Karpas-422 (cell line): ENCODE measurements around the gene SLC25A40. TPM values are rescaled to one million over a fixed set of nuclear protein-coding genes. Genes with fewer than 3 reads are reported as not detected.
"Not testable (repeated sequence)": the region's sequence is repeated elsewhere in the genome, so short reads cannot be mapped to it uniquely, and the experiment has no call there.

Experiments
- DNase-seq: peaks from one replicate; pipeline ENCODE4 v3.0.0-alpha.2; 2015
- H2AFZ ChIP-seq: fragments of 200-600 bp; sonication (generic); 2 replicates; pipeline ENCODE4 v1.6.1; 2014; ENCODE audit warnings: antibody characterized with exemption, low read length, mixed read lengths
- H3K27ac ChIP-seq: fragments of 200-600 bp; sonication (generic); 2 replicates; pipeline ENCODE4 v1.5.1; 2014; ENCODE audit warnings: mild to moderate bottlenecking, low read length, moderate library complexity
- H3K27me3 ChIP-seq: fragments of 200-600 bp; sonication (generic); 2 replicates; pipeline ENCODE4 v1.6.1; 2014; ENCODE audit warnings: low read length, mixed read lengths
- H3K36me3 ChIP-seq: fragments of 200-600 bp; sonication (generic); 2 replicates; pipeline ENCODE4 v1.6.1; 2014; ENCODE audit warnings: low read length, mixed read lengths; ENCODE audit not compliant: insufficient read depth
- H3K4me1 ChIP-seq: fragments of 200-600 bp; sonication (generic); 2 replicates; pipeline ENCODE4 v1.6.1; 2014; ENCODE audit warnings: mild to moderate bottlenecking, low read length, mixed read lengths
- H3K4me2 ChIP-seq: fragments of 200-600 bp; sonication (generic); 2 replicates; pipeline ENCODE4 v1.6.1; 2014; ENCODE audit warnings: low read length, low read depth, mild to moderate bottlenecking; ENCODE audit not compliant: poor library complexity, severe bottlenecking
- H3K4me3 ChIP-seq: fragments of 200-600 bp; sonication (generic); 2 replicates; pipeline ENCODE4 v1.5.1; 2014; ENCODE audit warnings: mild to moderate bottlenecking, antibody characterized with exemption, low read length, mixed read lengths
- H3K79me2 ChIP-seq: fragments of 200-600 bp; sonication (generic); 2 replicates; pipeline ENCODE4 v1.6.1; 2014; ENCODE audit warnings: mild to moderate bottlenecking, low read length, mixed read lengths
- H3K9ac ChIP-seq: fragments of 200-600 bp; sonication (generic); 2 replicates; pipeline ENCODE4 v1.6.0; 2014; ENCODE audit warnings: low read length
- H3K9me2 ChIP-seq: fragments of 200-600 bp; sonication (generic), shearing (Covaris generic); replicated peaks from 2 replicates; pipeline ENCODE4 v1.6.0; 2014; ENCODE audit warnings: mild to moderate bottlenecking, low read length, moderate library complexity; ENCODE audit not compliant: insufficient read depth
- H3K9me3 ChIP-seq: fragments of 300-700, 200-600 bp; sonication (generic); 2 replicates; pipeline ENCODE4 v1.6.1; 2014; ENCODE audit warnings: low read length, mixed read lengths
- H4K20me1 ChIP-seq: fragments of 200-600 bp; sonication (generic); 2 replicates; pipeline ENCODE4 v1.6.1; 2014; ENCODE audit warnings: mild to moderate bottlenecking, antibody characterized with exemption, low read length, low read depth; ENCODE audit not compliant: insufficient read depth
- total RNA-seq: library from RNA; depleted of rRNA; stranded (reverse); fragments of >200 nt; shearing (Covaris generic); gene quantifications from 2 replicates; pipeline ENCODE4 v1.2.3, GENCODE V29; 2014; ENCODE audit warnings: low replicate concordance

The SLC25A40 gene
- total RNA-seq, 1 experiment from 2014 or later, result 54.0 TPM

- not testable (repeated sequence) for DNase-seq, H3K4me1 ChIP-seq, H3K9me3 ChIP-seq, H3K36me3 ChIP-seq, H3K4me3 ChIP-seq, H3K79me2 ChIP-seq, H4K20me1 ChIP-seq, H3K27ac ChIP-seq, H3K9ac ChIP-seq, H2AFZ ChIP-seq, H3K27me3 ChIP-seq, H3K9me2 ChIP-seq, H3K4me2 ChIP-seq
Observed at GRCh38 chr7:87822056-87822455, 54.1 kb downstream of the SLC25A40 start.

- Histone ChIP-seq H4K20me1 (no peaks in the 10 kb centered on the region), H2AFZ (no peak overlapping the region), H3K4me1 (no peaks in the 10 kb centered on the region), H3K9ac (no peak overlapping the region), H3K9me2 (no peaks in the 10 kb centered on the region), H3K4me3 (no peak overlapping the region), H3K27me3 (no peaks in the 10 kb centered on the region), H3K36me3 (no peaks in the 10 kb centered on the region), H3K79me2 (no peaks in the 10 kb centered on the region), H3K27ac (no peak overlapping the region), H3K4me2 (no peak overlapping the region), H3K9me3 (no peaks in the 10 kb centered on the region)
- no peak for DNase-seq
Observed at GRCh38 chr7:87818336-87818735, 57.8 kb downstream of the SLC25A40 start.

- Histone ChIP-seq H3K4me3 (no peak overlapping the region), H2AFZ (no peak overlapping the region), H3K79me2 (no peaks in the 10 kb centered on the region), H4K20me1 (no peaks in the 10 kb centered on the region), H3K27ac (no peak overlapping the region), H3K4me1 (no peaks in the 10 kb centered on the region), H3K36me3 (no peaks in the 10 kb centered on the region), H3K9me2 (no peaks in the 10 kb centered on the region), H3K4me2 (no peak overlapping the region), H3K9ac (no peak overlapping the region), H3K27me3 (no peaks in the 10 kb centered on the region), H3K9me3 (no peaks in the 10 kb centered on the region)
- DNase-seq, result no peak
Observed at GRCh38 chr7:87816389-87816788, 59.8 kb downstream of the SLC25A40 start.

- no peaks in the 10 kb centered on the region for H3K9me2 ChIP-seq
- H3K4me2 ChIP-seq, result no peak overlapping the region
- no peaks in the 10 kb centered on the region for H3K36me3 ChIP-seq
- H3K79me2 ChIP-seq, result no peaks in the 10 kb centered on the region
- no peak overlapping the region for H3K9ac ChIP-seq
- H3K27ac ChIP-seq, result no peak overlapping the region
- H3K9me3 ChIP-seq, result no peaks in the 10 kb centered on the region
- H4K20me1 ChIP-seq, result no peaks in the 10 kb centered on the region
- H2AFZ ChIP-seq, result no peak overlapping the region
- no peaks in the 10 kb centered on the region for H3K27me3 ChIP-seq
- H3K4me3 ChIP-seq, result no peak overlapping the region
- H3K4me1 ChIP-seq, result no peaks in the 10 kb centered on the region
- DNase-seq, result no peak
Observed at GRCh38 chr7:87810726-87811125, 65.4 kb downstream of the SLC25A40 start.

- Histone ChIP-seq H3K27ac (no peak overlapping the region), H3K27me3 (no peaks in the 10 kb centered on the region), H3K4me3 (no peak overlapping the region), H3K9me3 (no peaks in the 10 kb centered on the region), H2AFZ (no peak overlapping the region), H4K20me1 (no peaks in the 10 kb centered on the region), H3K4me1 (no peaks in the 10 kb centered on the region), H3K9ac (no peak overlapping the region), H3K9me2 (no peaks in the 10 kb centered on the region), H3K36me3 (no peaks in the 10 kb centered on the region), H3K4me2 (no peak overlapping the region), H3K79me2 (no peaks in the 10 kb centered on the region)
- DNase-seq, result no peak
Observed at GRCh38 chr7:87810130-87810529, 66.0 kb downstream of the SLC25A40 start.

- no peaks in the 10 kb centered on the region for H3K4me1 ChIP-seq
- H3K36me3 ChIP-seq, result no peaks in the 10 kb centered on the region
- H3K27me3 ChIP-seq, result no peaks in the 10 kb centered on the region
- H3K9me3 ChIP-seq, result no peaks in the 10 kb centered on the region
- no peak overlapping the region for H2AFZ ChIP-seq
- no peak overlapping the region for H3K4me3 ChIP-seq
- no peaks in the 10 kb centered on the region for H3K9me2 ChIP-seq
- DNase-seq, result no peak
- H3K27ac ChIP-seq, result no peak overlapping the region
- H3K9ac ChIP-seq, result no peak overlapping the region
- H3K4me2 ChIP-seq, result no peak overlapping the region
- H4K20me1 ChIP-seq, result no peaks in the 10 kb centered on the region
- no peaks in the 10 kb centered on the region for H3K79me2 ChIP-seq
Observed at GRCh38 chr7:87806150-87806549, 70.0 kb downstream of the SLC25A40 start.

- no peaks in the 10 kb centered on the region for H3K9me2 ChIP-seq
- peak; percentile 83 for DNase-seq
- H3K79me2 ChIP-seq, result no peaks in the 10 kb centered on the region
- H3K27ac ChIP-seq, result no peak overlapping the region
- no peak overlapping the region for H3K4me3 ChIP-seq
- no peaks in the 10 kb centered on the region for H3K4me1 ChIP-seq
- H3K27me3 ChIP-seq, result no peaks in the 10 kb centered on the region
- no peaks in the 10 kb centered on the region for H3K9me3 ChIP-seq
- H3K9ac ChIP-seq, result no peak overlapping the region
- no peaks in the 10 kb centered on the region for H3K36me3 ChIP-seq
- no peak overlapping the region for H2AFZ ChIP-seq
- H3K4me2 ChIP-seq, result no peak overlapping the region
- no peaks in the 10 kb centered on the region for H4K20me1 ChIP-seq
Observed at GRCh38 chr7:87797798-87798403, 78.3 kb downstream of the SLC25A40 start.

- H3K36me3 ChIP-seq, result no peaks in the 10 kb centered on the region
- H2AFZ ChIP-seq, result no peak overlapping the region
- H3K79me2 ChIP-seq, result no peaks in the 10 kb centered on the region
- no peak overlapping the region for H3K27ac ChIP-seq
- no peaks in the 10 kb centered on the region for H3K9me3 ChIP-seq
- no peak overlapping the region for H3K4me2 ChIP-seq
- H3K9ac ChIP-seq, result no peak overlapping the region
- no peak overlapping the region for H3K4me3 ChIP-seq
- H3K4me1 ChIP-seq, result no peaks in the 10 kb centered on the region
- H4K20me1 ChIP-seq, result no peaks in the 10 kb centered on the region
- no peaks in the 10 kb centered on the region for H3K27me3 ChIP-seq
- no peak for DNase-seq
- H3K9me2 ChIP-seq, result no peaks in the 10 kb centered on the region
Observed at GRCh38 chr7:87797395-87797794, 78.8 kb downstream of the SLC25A40 start.
